Smooth muscle cell (in vitro differentiated cells): ENCODE results near the gene ZBTB32. TPM values are rescaled to one million over a fixed set of nuclear protein-coding genes. Genes with fewer than 3 reads are reported as not detected.

Source experiments
- DNase-seq: peaks from one replicate; lab custom pipeline; 2025; ENCODE audit not compliant: unreplicated experiment; lab: John Stamatoyannopoulos, UW
- H2AFZ ChIP-seq: fragments of 200-600 bp; sonication (generic); 2 replicates; pipeline ENCODE4 v1.6.0; 2016; ENCODE audit warnings: antibody characterized with exemption, low read depth, mild to moderate bottlenecking
- H3F3A ChIP-seq: fragments of 200-600 bp; sonication (generic); 2 replicates; pipeline ENCODE4 v1.6.0; 2017; ENCODE audit warnings: antibody characterized with exemption, low read depth
- H3K27ac ChIP-seq: fragments of 200-600 bp; sonication (generic); 2 replicates; pipeline ENCODE4 v1.5.1; 2016; ENCODE audit warnings: low read depth, mild to moderate bottlenecking
- H3K27me3 ChIP-seq: fragments of 200-600 bp; sonication (generic); 2 replicates; pipeline ENCODE4 v1.6.1; 2016; ENCODE audit warnings: low read depth, mild to moderate bottlenecking
- H3K36me3 ChIP-seq: fragments of 200-600 bp; sonication (generic); 2 replicates; pipeline ENCODE4 v1.5.1; 2016; ENCODE audit warnings: low read depth
- H3K4me1 ChIP-seq: fragments of 200-600 bp; sonication (generic); 2 replicates; pipeline ENCODE4 v1.5.1; 2016; ENCODE audit warnings: low read depth
- H3K4me2 ChIP-seq: fragments of 200-600 bp; sonication (generic); 2 replicates; pipeline ENCODE4 v1.6.0; 2016; ENCODE audit warnings: mild to moderate bottlenecking
- H3K4me3 ChIP-seq: fragments of 200-600 bp; sonication (generic); 2 replicates; pipeline ENCODE4 v1.5.1; 2016; ENCODE audit warnings: mild to moderate bottlenecking
- H3K79me2 ChIP-seq: fragments of 200-600 bp; sonication (generic); 2 replicates; pipeline ENCODE4 v1.6.0; 2016; ENCODE audit warnings: low read depth, mild to moderate bottlenecking
- H3K9ac ChIP-seq: fragments of 200-600 bp; sonication (generic); 2 replicates; pipeline ENCODE4 v1.6.0; 2016; ENCODE audit warnings: low read depth
- H3K9me3 ChIP-seq: fragments of 200-600 bp; sonication (generic); replicated peaks from 2 replicates; pipeline ENCODE4 v1.5.1; 2016; ENCODE audit warnings: low read depth
- H4K20me1 ChIP-seq: fragments of 200-600 bp; sonication (generic); 2 replicates; pipeline ENCODE4 v1.6.0; 2016; ENCODE audit warnings: low read depth
- CTCF ChIP-seq: fragments of 200-600 bp; sonication (generic); IDR thresholded peaks from 2 replicates; pipeline ENCODE4 v1.5.1; 2017; ENCODE audit warnings: borderline replicate concordance, mild to moderate bottlenecking, antibody characterized with exemption; ENCODE audit not compliant: insufficient read depth, poor library complexity, severe bottlenecking
- whole genome bisulfite sequencing: methylation state at CpG from one replicate; pipeline ENCODE4 v1.1.7; 2016; ENCODE audit warnings: low lambda C conversion rate; 5-methylcytosine and 5-hydroxymethylcytosine counted together
- polyA plus RNA-seq: library from polyadenylated mRNA; unstranded; fragments of >200 nt; fragmentation: Nextera tagmentation; extraction: Ambion mirVana; gene quantifications from 2 replicates; pipeline ENCODE4 v1.2.1, GENCODE V29; 2016
- total RNA-seq: library from RNA; depleted of rRNA; stranded (reverse); fragments of >200 nt; gene quantifications from 2 replicates; pipeline ENCODE4 v1.2.3, GENCODE V29; 2014

ZBTB32 gene
- total and polyA plus RNA-seq, 2 experiments from 2014 or later: 1.3 TPM; not detected in 1

DNA sequence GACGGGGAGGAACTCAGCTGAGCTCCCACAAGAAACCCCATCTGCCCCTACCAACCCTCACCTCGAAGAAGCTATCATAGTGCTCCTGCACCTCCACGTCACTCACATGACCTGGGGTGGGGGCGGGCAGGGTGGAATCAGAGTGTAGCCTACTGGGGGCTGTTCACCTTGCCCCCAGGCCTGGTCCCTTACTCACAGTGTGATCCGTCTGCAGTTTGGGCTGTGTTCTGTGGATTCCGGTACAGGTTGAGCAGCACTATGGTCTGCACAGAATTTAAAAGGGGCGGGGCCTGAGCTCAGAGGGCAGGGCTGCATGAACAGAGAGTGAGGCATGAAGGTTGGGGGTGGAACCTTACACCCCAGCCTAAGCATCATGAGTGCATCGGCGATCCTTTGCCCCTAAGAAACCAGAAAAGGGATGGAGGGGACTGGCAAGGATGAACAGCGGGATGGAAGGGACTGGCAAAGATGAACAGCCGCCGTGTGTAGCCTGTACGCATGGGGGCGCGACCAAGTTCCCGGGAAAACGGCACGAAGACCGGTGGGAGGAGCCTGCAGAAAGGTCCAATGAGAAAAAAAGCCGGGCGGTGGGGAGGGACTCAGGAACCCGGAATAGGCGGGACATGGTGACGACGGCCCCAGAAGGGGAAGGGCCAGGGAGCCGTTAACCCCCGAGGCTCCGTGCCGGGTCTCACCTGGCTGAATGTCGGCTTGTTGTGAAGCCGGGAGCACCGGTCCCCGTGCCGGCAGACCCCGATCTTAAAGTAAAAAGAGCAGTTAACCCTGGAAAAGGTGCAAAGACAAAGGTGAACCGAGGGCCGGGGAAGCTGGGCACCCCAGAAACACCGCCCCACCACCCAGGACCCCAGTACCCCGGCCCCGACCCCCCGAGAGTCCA is 40.3 kb downstream of the ZBTB32 start:
- H3K4me1 ChIP-seq: peaks cover 14% of the 10 kb centered on the region
- peak overlapping the region; percentile 83 for H3K4me3 ChIP-seq
- H4K20me1 ChIP-seq: no peaks in the 10 kb centered on the region
- H3K9me3 ChIP-seq: no peaks in the 10 kb centered on the region
- H3K27me3 ChIP-seq: no peaks in the 10 kb centered on the region
- peaks cover 32% of the 10 kb centered on the region for H3K79me2 ChIP-seq
- H3K36me3 ChIP-seq: no peaks in the 10 kb centered on the region
- peak overlapping the region; percentile 100 for H3K27ac ChIP-seq
- 12% methylated on average over 40 of the region's 41 CpGs for WGBS
- peak; percentile 26 for TF ChIP-seq CTCF
- no peaks in the 10 kb centered on the region for H3F3A ChIP-seq
- peak overlapping the region; percentile 94 for H3K4me2 ChIP-seq
- DNase-seq: peak; percentile 82
- peak overlapping the region; percentile 100 for H3K9ac ChIP-seq
- H2AFZ ChIP-seq: no peak overlapping the region

GRCh38 chr19:35745328-35746086 is 41.1 kb downstream of the ZBTB32 start, which contains the start of the genes PSENEN and U2AF1L4:
PSENEN (plus strand) TSS chr19:35745651; CDS start chr19:35745931, 280 bp downstream.
U2AF1L4 (minus strand) TSS chr19:35745418; CDS start chr19:35745391, 27 bp downstream.
- Histone ChIP-seq H3K79me2 (peaks cover 34% of the 10 kb centered on the region), H3K36me3 (no peaks in the 10 kb centered on the region), H3K9me3 (no peaks in the 10 kb centered on the region), H3K9ac (peak within 1 kb of the TSS; percentile 100), H3K4me2 (peak within 1 kb of the TSS; percentile 94), H4K20me1 (no peaks in the 10 kb centered on the region), H3K4me1 (peaks cover 9% of the 10 kb centered on the region), H3F3A (no peaks in the 10 kb centered on the region), H3K27ac (peak within 1 kb of the TSS; percentile 100), H3K27me3 (no peaks in the 10 kb centered on the region), H2AFZ (no peak within 1 kb of the TSS), H3K4me3 (peak within 1 kb of the TSS; percentile 83)
- peak; percentile 82 for DNase-seq
- WGBS: 1% methylated on average over 40 of the region's 40 CpGs
- no peak for TF ChIP-seq CTCF

DNA sequence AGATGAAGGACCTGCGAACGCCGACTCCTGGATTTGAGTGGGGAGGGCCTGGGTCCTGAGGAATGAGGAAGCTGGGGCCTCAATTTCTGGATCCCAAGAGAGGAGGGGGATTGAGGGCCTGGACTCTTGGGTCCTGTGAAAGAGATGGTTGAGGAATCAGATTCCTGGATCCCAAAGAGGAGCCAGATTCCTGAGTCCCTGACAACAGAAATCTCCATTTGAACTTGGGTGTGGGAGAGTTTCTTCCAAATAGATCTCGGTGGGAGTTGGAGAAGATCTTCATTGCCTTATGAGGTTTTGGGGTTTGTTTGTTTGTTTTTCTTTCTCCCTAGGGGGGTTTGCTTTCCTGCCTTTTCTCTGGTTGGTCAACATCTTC is 41.7 kb downstream of the ZBTB32 start:
- peaks cover 9% of the 10 kb centered on the region for H3K4me1 ChIP-seq
- WGBS: 1% methylated on average over 4 of the region's 4 CpGs
- no peaks in the 10 kb centered on the region for H3K27me3 ChIP-seq
- H2AFZ ChIP-seq: no peak overlapping the region
- peaks cover 39% of the 10 kb centered on the region for H3K79me2 ChIP-seq
- peak overlapping the region; percentile 100 for H3K9ac ChIP-seq
- H3K9me3 ChIP-seq: no peaks in the 10 kb centered on the region
- DNase-seq: no peak
- peak overlapping the region; percentile 94 for H3K4me2 ChIP-seq
- TF ChIP-seq CTCF: no peak
- H4K20me1 ChIP-seq: no peaks in the 10 kb centered on the region
- no peaks in the 10 kb centered on the region for H3K36me3 ChIP-seq
- H3K4me3 ChIP-seq: peak overlapping the region; percentile 83
- H3F3A ChIP-seq: no peaks in the 10 kb centered on the region
- peak overlapping the region; percentile 100 for H3K27ac ChIP-seq
